Suprapubic skin (tissue), 3 donors: ENCODE measurements around the gene HBD.

ENCODE experiments used
- CTCF ChIP-seq, 2 donors: fragments of 200-600 bp in 1 of 2; fragments of 450-650 bp in 1 of 2; sonication (generic) in 1 of 2; IDR thresholded peaks; one replicate each; pipeline ENCODE4 v1.5.1; 2016 to 2019; ENCODE audit warnings: antibody characterized with exemption in 2 of 2, mild to moderate bottlenecking in 1 of 2, moderate library complexity in 1 of 2
- EP300 ChIP-seq: sonication (generic); formaldehyde crosslinking; IDR thresholded peaks from one replicate; pipeline ENCODE4 v1.6.1; 2017; ENCODE audit warnings: antibody characterized with exemption

- TF ChIP-seq CTCF (IDR thresholded peaks at IDR 0.05) = no peak
- no peak for TF ChIP-seq EP300
These were observed 9.5 kb upstream of the HBD start for GRCh38 chr11:5243816-5244180.
